CD4-positive, alpha-beta T cell treated with Interleukin-21 for 1 hour (primary cell): Measurements from ENCODE around the gene RETREG3.

Experiments used
- DNase-seq: peaks from one replicate; pipeline ENCODE4 v3.0.0-alpha.2; 2020

RETREG3 gene

GRCh38 chr17:42609814-42610801, 934 bp upstream of the RETREG3 start:
- peak; percentile 6 for DNase-seq

GRCh38 chr17:42608305-42609181, 631 bp downstream of the RETREG3 start:
- peak; percentile 10 for DNase-seq

GRCh38 chr17:42607769-42608168, 1.4 kb downstream of the RETREG3 start:
- no peak for DNase-seq

- no peak for DNase-seq
Measured at GRCh38 chr17:42603318-42603717, 5.9 kb downstream of the RETREG3 start.

- no peak for DNase-seq
Measured at GRCh38 chr17:42598905-42599304, 10.3 kb downstream of the RETREG3 start.

- DNase-seq: no peak
Measured at GRCh38 chr17:42596386-42596785, 12.8 kb downstream of the RETREG3 start.

GRCh38 chr17:42591411-42591810, 17.8 kb downstream of the RETREG3 start:
- no peak for DNase-seq

GRCh38 chr17:42590886-42591285, 18.3 kb downstream of the RETREG3 start:
- DNase-seq: no peak

GRCh38 chr17:42586514-42587230, 22.5 kb downstream of the RETREG3 start:
- no peak for DNase-seq

GRCh38 chr17:42585353-42585752, 23.8 kb downstream of the RETREG3 start:
- DNase-seq: no peak

- no peak for DNase-seq
Measured at GRCh38 chr17:42584880-42585279, 24.3 kb downstream of the RETREG3 start.

- DNase-seq: no peak
Measured at GRCh38 chr17:42581744-42582270, 27.4 kb downstream of the RETREG3 start.

GRCh38 chr17:42579794-42580551, 29.2 kb downstream of the RETREG3 start:
- DNase-seq: no peak

GRCh38 chr17:42578282-42578869, 30.8 kb downstream of the RETREG3 start:
- DNase-seq: peak; percentile 75

GRCh38 chr17:42577532-42578281, 31.5 kb downstream of the RETREG3 start, which contains the start of gene PSMC3IP:
PSMC3IP (minus strand) TSS chr17:42577729; CDS start chr17:42577686, 43 bp downstream.
- DNase-seq: peak; percentile 92

- DNase-seq: no peak
Measured at GRCh38 chr17:42577140-42577531, 32.0 kb downstream of the RETREG3 start.

GRCh38 chr17:42574463-42574862, 34.7 kb downstream of the RETREG3 start:
- DNase-seq: no peak

- no peak for DNase-seq
Measured at GRCh38 chr17:42573095-42573494, 36.1 kb downstream of the RETREG3 start.

- DNase-seq: no peak
Measured at GRCh38 chr17:42571435-42572225, 37.5 kb downstream of the RETREG3 start.
